Measurements from ENCODE around the gene MAST4. TPM values are rescaled to one million over a fixed set of nuclear protein-coding genes. Genes with fewer than 3 reads are reported as not detected.

MAST4 gene
- total RNA-seq, 2 donors from 2014 or later = 9.5 to 20.8 TPM

DNA sequence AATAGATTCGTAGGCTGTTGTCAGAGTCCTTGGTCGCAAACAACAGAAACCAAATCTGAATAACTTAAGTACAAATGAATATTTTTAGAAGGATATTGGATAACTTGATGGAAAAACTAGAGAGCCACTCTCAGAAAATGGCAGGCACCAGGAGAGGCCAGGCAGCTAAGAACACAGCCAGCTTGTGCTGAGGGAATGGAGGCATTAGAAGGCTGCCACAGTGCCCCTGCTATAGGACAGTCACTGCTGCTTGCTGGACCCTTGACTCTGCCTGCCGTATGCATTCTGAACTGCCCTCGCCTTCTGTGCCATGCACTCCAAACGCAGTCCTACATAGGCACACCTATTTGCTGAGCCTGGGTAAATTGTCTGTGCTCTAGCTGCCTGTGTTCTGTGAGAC is 78.6 kb downstream of the MAST4 start:
- H3K36me3 ChIP-seq = no peaks in the 10 kb centered on the region
- no peak overlapping the region for H3K4me3 ChIP-seq
- H3K9me3 ChIP-seq = no peaks in the 10 kb centered on the region
- intact Hi-C loops (cut with DNase I) = no loop called here
- H3K27me3 ChIP-seq = no peaks in the 10 kb centered on the region
- H3K27ac ChIP-seq = no peak overlapping the region
- no peak overlapping the region for H3K9ac ChIP-seq (ENCODE audit: low read depth in 2 of 2, low read length in 2 of 2)
- TF ChIP-seq CTCF (IDR thresholded peaks at IDR 0.05) = no peak
- DNase-seq = no peak
- H3K4me1 ChIP-seq = no peaks in the 10 kb centered on the region

DNA sequence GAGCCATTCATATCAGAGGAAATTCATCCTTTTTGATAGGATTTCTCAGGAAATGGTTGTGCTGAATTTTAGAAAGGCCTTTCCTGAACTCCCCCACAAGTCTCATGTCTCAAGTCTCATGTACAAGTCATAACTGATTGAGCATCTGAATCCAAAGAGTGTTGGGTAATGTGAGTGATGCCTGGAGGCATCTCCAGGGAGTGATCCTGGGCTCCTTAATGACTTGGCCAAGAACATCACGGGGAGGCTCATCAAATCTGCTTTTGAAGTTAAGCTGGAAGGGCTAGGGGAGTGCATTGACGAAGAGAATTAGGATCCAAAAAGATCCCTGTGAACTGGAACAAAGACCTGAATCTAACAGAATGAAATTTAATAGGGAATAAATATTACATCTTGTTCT is 79.2 kb downstream of the MAST4 start:
- Histone ChIP-seq H3K4me1 (no peaks in the 10 kb centered on the region), H3K27me3 (no peaks in the 10 kb centered on the region), H3K9ac (ENCODE audit: low read depth in 2 of 2, low read length in 2 of 2) (no peak overlapping the region), H3K9me3 (no peaks in the 10 kb centered on the region), H3K4me3 (no peak overlapping the region), H3K36me3 (no peaks in the 10 kb centered on the region), H3K27ac (no peak overlapping the region)
- intact Hi-C loops (cut with DNase I) = no loop called here
- no peak for DNase-seq
- no peak for TF ChIP-seq CTCF (IDR thresholded peaks at IDR 0.05)

DNA sequence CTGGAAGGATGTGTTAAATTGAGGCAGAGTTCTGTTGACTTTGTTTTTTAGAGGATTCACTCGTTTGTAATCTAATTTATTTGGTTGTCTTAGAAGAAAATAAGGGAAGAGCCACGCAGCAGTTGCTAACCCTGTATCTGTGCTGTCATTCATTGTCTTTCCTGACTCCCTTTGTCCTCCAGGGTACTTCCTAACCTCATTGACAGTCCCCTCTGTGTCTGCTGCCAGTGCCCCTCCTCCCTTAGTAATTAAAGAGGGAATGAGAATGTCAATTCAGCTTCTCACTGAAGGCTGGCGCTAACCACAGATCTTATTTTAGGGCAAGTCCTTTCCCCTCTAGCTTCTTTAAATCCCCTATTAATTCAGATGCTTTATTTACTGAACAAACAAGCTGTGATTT is 84.0 kb downstream of the MAST4 start:
- Histone ChIP-seq H3K9ac (ENCODE audit: low read depth in 2 of 2, low read length in 2 of 2) (no peak overlapping the region), H3K36me3 (no peaks in the 10 kb centered on the region), H3K9me3 (no peaks in the 10 kb centered on the region), H3K27me3 (no peaks in the 10 kb centered on the region), H3K4me3 (no peak overlapping the region), H3K27ac (no peak overlapping the region), H3K4me1 (no peaks in the 10 kb centered on the region)
- intact Hi-C loops (cut with DNase I) = no loop called here
- TF ChIP-seq CTCF (IDR thresholded peaks at IDR 0.05) = no peak
- no peak for DNase-seq

- no peak for DNase-seq
- H3K4me3 ChIP-seq = no peak overlapping the region
- no peaks in the 10 kb centered on the region for H3K9me3 ChIP-seq
- intact Hi-C loops (cut with DNase I) = no loop called here
- no peaks in the 10 kb centered on the region for H3K27me3 ChIP-seq
- no peak for TF ChIP-seq CTCF (IDR thresholded peaks at IDR 0.05)
- H3K9ac ChIP-seq (ENCODE audit: low read depth in 2 of 2, low read length in 2 of 2) = no peak overlapping the region
- H3K27ac ChIP-seq = no peak overlapping the region
- H3K4me1 ChIP-seq = no peaks in the 10 kb centered on the region
- H3K36me3 ChIP-seq = no peaks in the 10 kb centered on the region
These were observed 84.6 kb downstream of the MAST4 start for GRCh38 chr5:66680804-66681203.

- H3K9ac ChIP-seq (ENCODE audit: low read depth in 2 of 2, low read length in 2 of 2) = no peak overlapping the region
- no peak for DNase-seq
- TF ChIP-seq CTCF (IDR thresholded peaks at IDR 0.05) = no peak
These were observed 88.5 kb downstream of the MAST4 start for GRCh38 chr5:66684663-66685062.

More at GRCh38 chr5:66684663-66685062, 88.5 kb downstream of the MAST4 start:
- H3K27ac ChIP-seq = no peak overlapping the region
- no peaks in the 10 kb centered on the region for H3K9me3 ChIP-seq
- no peak overlapping the region for H3K4me3 ChIP-seq
- intact Hi-C loops (cut with DNase I) = no loop called here
- H3K36me3 ChIP-seq = no peaks in the 10 kb centered on the region
- H3K27me3 ChIP-seq = no peaks in the 10 kb centered on the region
- no peaks in the 10 kb centered on the region for H3K4me1 ChIP-seq
